ENCODE data around the gene AEBP1. TPM values are rescaled to one million over a fixed set of nuclear protein-coding genes. Genes with fewer than 3 reads are reported as not detected.

The AEBP1 gene
- total RNA-seq, 1 donor from 2014 or later: 52.2 TPM

GRCh38 chr7:44144968-44145478 lies 40.9 kb downstream of the AEBP1 start:
- DNase-seq (ENCODE audit: low spot score, unreplicated experiment): no peak
- Mint-ChIP-seq H3K36me3 (ENCODE audit: insufficient read depth) (no peaks in the 10 kb centered on the region), H3K9me3 (ENCODE audit: low read depth) (no peaks in the 10 kb centered on the region), H3K4me3 (ENCODE audit: low read depth) (no peak overlapping the region), H3K27me3 (peaks cover 41% of the 10 kb centered on the region), H3K4me1 (ENCODE audit: low read depth) (peaks cover 9% of the 10 kb centered on the region), H3K27ac (no peak overlapping the region)
- TF ChIP-seq, protein P1, sequence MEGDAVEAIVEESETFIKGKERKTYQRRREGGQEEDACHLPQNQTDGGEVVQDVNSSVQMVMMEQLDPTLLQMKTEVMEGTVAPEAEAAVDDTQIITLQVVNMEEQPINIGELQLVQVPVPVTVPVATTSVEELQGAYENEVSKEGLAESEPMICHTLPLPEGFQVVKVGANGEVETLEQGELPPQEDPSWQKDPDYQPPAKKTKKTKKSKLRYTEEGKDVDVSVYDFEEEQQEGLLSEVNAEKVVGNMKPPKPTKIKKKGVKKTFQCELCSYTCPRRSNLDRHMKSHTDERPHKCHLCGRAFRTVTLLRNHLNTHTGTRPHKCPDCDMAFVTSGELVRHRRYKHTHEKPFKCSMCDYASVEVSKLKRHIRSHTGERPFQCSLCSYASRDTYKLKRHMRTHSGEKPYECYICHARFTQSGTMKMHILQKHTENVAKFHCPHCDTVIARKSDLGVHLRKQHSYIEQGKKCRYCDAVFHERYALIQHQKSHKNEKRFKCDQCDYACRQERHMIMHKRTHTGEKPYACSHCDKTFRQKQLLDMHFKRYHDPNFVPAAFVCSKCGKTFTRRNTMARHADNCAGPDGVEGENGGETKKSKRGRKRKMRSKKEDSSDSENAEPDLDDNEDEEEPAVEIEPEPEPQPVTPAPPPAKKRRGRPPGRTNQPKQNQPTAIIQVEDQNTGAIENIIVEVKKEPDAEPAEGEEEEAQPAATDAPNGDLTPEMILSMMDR (IDR thresholded peaks at IDR 0.05; ENCODE audit: unreplicated experiment): no peak

DNA sequence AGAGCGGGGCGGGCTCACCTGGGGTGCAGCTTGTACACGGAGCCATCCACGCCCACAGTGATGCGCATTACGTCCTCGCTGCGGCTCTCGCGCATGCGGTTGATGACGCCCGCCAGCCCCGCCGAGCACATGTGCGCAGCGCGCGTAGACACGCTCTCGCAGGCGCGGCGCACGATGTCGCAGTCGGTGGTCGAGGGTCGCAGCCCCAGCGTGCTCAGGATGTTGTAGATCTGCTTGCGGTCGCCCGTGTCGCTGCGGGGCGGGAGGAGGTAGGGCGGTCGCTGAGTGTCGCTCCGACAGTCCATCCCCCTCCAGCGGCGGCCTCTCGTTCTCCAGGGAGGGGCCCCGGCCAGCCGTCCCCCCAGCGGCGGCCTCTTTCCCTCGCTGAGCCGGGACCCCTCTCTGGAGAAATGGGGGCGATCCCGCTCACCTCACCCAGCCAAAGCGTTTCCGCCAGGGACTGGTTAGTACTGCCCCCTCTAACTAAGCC lies 41.4 kb downstream of the AEBP1 start:
- Mint-ChIP-seq H3K27ac (no peak overlapping the region), H3K36me3 (ENCODE audit: insufficient read depth) (no peaks in the 10 kb centered on the region), H3K27me3 (peaks cover 41% of the 10 kb centered on the region), H3K4me3 (ENCODE audit: low read depth) (peak overlapping the region; percentile 31), H3K4me1 (ENCODE audit: low read depth) (peaks cover 9% of the 10 kb centered on the region), H3K9me3 (ENCODE audit: low read depth) (no peaks in the 10 kb centered on the region)
- TF ChIP-seq, protein P1 (IDR thresholded peaks at IDR 0.05; ENCODE audit: unreplicated experiment): no peak
- DNase-seq (ENCODE audit: low spot score, unreplicated experiment): no peak

GRCh38 chr7:44145969-44146911 lies 42.1 kb downstream of the AEBP1 start:
- TF ChIP-seq, protein P1 (IDR thresholded peaks at IDR 0.05; ENCODE audit: unreplicated experiment): no peak
- peak; percentile 47 for DNase-seq (ENCODE audit: low spot score, unreplicated experiment)
- H3K27ac Mint-ChIP-seq: peak overlapping the region; percentile 59
- peak overlapping the region; percentile 31 for H3K4me3 Mint-ChIP-seq (ENCODE audit: low read depth)
- no peaks in the 10 kb centered on the region for H3K9me3 Mint-ChIP-seq (ENCODE audit: low read depth)
- H3K36me3 Mint-ChIP-seq (ENCODE audit: insufficient read depth): no peaks in the 10 kb centered on the region
- peaks cover 41% of the 10 kb centered on the region for H3K27me3 Mint-ChIP-seq
- H3K4me1 Mint-ChIP-seq (ENCODE audit: low read depth): peaks cover 9% of the 10 kb centered on the region

DNA sequence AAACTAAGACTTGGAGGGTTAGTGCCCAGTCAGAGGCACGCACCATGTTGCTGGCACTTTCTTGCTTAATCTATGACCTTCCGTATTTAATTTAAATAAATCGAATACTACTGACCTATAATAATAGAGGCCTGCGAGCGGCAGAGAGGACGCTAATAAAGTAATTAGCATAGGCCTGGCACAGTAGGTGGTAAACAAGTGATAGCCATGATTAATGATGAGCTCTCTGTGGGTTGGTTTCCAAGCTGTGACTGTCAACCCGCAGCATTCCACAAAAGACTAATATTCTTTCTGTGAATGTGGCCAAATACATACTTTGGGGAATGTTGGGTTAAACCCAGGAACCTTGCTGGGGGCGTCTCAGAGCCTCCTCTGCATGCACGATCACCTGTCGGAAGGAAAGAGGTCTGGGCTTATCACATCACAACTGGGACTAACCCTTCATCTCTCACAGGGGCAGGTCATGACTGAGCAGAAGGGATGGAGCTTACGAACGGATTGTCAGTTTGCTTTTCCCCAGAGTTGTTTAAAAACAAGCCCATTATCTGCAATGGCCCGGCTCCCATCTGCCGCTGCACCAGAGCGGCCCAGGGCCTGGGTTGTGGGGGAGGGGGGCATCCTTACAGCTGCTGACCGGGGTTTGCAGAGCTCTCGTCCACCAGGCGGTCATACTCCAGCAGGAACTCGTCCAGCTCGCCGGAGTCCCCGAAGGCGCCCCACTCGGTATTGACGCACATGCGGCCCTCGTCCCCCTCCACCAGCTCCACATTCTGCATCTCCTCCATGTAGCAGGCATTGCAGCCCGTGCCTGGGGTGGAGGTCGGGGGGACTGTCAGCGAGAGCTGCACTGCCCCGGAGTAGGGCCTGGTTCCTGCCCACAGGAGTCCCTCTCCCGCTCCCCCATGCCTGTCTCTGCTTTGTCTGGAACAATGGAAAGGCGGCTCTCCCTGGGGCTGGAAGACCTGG lies 43.2 kb downstream of the AEBP1 start:
- Mint-ChIP-seq H3K9me3 (ENCODE audit: low read depth) (no peaks in the 10 kb centered on the region), H3K4me1 (ENCODE audit: low read depth) (peaks cover 10% of the 10 kb centered on the region), H3K27ac (peak overlapping the region; percentile 92), H3K27me3 (peaks cover 41% of the 10 kb centered on the region), H3K36me3 (ENCODE audit: insufficient read depth) (no peaks in the 10 kb centered on the region), H3K4me3 (ENCODE audit: low read depth) (peak overlapping the region; percentile 42)
- DNase-seq (ENCODE audit: low spot score, unreplicated experiment): no peak
- TF ChIP-seq, protein P1 (IDR thresholded peaks at IDR 0.05; ENCODE audit: unreplicated experiment): peak; percentile 13
